Prostate gland (tissue), 2 donors: ENCODE data around the gene MOCS1.

ENCODE experiments used
- CTCF ChIP-seq, 4 experiments: fragments of 200-600 bp in 2 of 4; fragments of 450-650 bp in 2 of 4; sonication (generic) in 2 of 4; IDR thresholded peaks; 1 replicate in 3 of 4; 2 replicates in 1 of 4; pipeline ENCODE4 v1.5.1; 2016 to 2019; ENCODE audit warnings: antibody characterized with exemption in 4 of 4, mild to moderate bottlenecking in 2 of 4, moderate library complexity in 2 of 4
- POLR2AphosphoS5 ChIP-seq: sonication (generic); formaldehyde crosslinking; IDR thresholded peaks from one replicate; pipeline ENCODE4 v1.6.1; 2017; ENCODE audit warnings: antibody characterized with exemption

GRCh38 chr6:39859025-39859424 is 75.2 kb downstream of the MOCS1 start:
- TF ChIP-seq POLR2AphosphoS5 (no peak), CTCF (IDR thresholded peaks at IDR 0.05) (no peak)
